Ishikawa (cell line): Measurements from ENCODE around the gene PCDH1.

Source experiments
- CEBPB ChIP-seq: IDR thresholded peaks from 2 replicates; pipeline ENCODE4 v1.6.1; 2012
- CREB1 ChIP-seq: IDR thresholded peaks from 2 replicates; pipeline ENCODE4 v1.6.1; 2012; ENCODE audit warnings: low read depth
- EGR1 ChIP-seq: IDR thresholded peaks from 2 replicates; pipeline ENCODE4 v1.6.1; 2012
- EP300 ChIP-seq: IDR thresholded peaks from 2 replicates; pipeline ENCODE4 v1.6.1; 2012; ENCODE audit warnings: borderline replicate concordance
- FOXM1 ChIP-seq: IDR thresholded peaks from 2 replicates; pipeline ENCODE4 v1.6.1; 2012; ENCODE audit warnings: low read depth, borderline replicate concordance
- MAX ChIP-seq: IDR thresholded peaks from 2 replicates; pipeline ENCODE4 v1.6.1; 2012
- NFIC ChIP-seq: IDR thresholded peaks from 2 replicates; pipeline ENCODE4 v1.6.1; 2012
- RAD21 ChIP-seq: IDR thresholded peaks from 2 replicates; pipeline ENCODE4 v1.6.1; 2012; ENCODE audit warnings: low read depth
- REST ChIP-seq: IDR thresholded peaks from 2 replicates; pipeline ENCODE4 v1.6.1; 2012; ENCODE audit warnings: low read depth, mild to moderate bottlenecking
- TAF1 ChIP-seq: IDR thresholded peaks from 2 replicates; pipeline ENCODE4 v1.6.1; 2012; ENCODE audit warnings: low read depth, mild to moderate bottlenecking
- TCF12 ChIP-seq: IDR thresholded peaks from 2 replicates; pipeline ENCODE4 v1.6.1; 2012; ENCODE audit warnings: low read depth
- TEAD4 ChIP-seq: IDR thresholded peaks from 2 replicates; pipeline ENCODE4 v1.6.1; 2012
- YY1 ChIP-seq: IDR thresholded peaks from 2 replicates; pipeline ENCODE4 v1.6.1; 2012; ENCODE audit warnings: low read depth
- ZBTB7A ChIP-seq: IDR thresholded peaks from 2 replicates; pipeline ENCODE4 v1.6.1; 2012; ENCODE audit warnings: low read depth
- TF ChIP-seq, protein P1 (sequence below): IDR thresholded peaks from 2 replicates; pipeline ENCODE4 v1.6.1; 2012

Gene PCDH1

GRCh38 chr5:141840280-141840812 lies 37.9 kb downstream of the PCDH1 start:
- TF ChIP-seq TEAD4 (no peak), MAX (no peak), FOXM1 (no peak), CREB1 (no peak), CEBPB (no peak), TAF1 (no peak), RAD21 (no peak), TCF12 (no peak), YY1 (no peak), REST (no peak), NFIC (no peak), ZBTB7A (no peak), EP300 (no peak), EGR1 (no peak)
- TF ChIP-seq, protein P1, sequence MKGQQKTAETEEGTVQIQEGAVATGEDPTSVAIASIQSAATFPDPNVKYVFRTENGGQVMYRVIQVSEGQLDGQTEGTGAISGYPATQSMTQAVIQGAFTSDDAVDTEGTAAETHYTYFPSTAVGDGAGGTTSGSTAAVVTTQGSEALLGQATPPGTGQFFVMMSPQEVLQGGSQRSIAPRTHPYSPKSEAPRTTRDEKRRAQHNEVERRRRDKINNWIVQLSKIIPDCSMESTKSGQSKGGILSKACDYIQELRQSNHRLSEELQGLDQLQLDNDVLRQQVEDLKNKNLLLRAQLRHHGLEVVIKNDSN: no peak

DNA sequence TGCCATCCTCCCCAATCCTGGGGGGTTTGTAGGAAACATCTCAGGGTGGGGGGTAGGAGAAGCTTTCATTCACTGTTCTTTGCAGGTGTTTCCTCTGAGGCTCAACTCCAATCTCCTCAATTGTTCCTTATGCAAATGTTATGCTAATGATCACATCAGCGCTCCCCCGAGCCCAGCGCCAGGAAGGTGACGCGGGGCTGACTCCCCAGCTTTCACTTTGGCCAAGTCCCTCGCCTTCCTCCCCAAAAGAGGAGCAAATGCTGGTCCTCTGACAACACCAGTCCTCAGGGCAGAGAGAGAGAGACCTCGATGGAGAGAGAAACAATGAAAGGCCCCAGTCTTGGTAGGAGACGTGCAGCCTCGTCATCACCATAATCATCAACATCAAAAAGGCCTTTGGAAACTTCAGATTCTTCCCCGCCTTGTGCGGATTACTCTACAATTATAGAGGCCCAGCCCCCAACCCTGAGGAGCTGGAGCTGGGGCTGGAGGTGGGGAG lies 39.1 kb downstream of the PCDH1 start:
- TF ChIP-seq EGR1 (no peak), TAF1 (no peak), RAD21 (no peak), CEBPB (no peak), FOXM1 (no peak), NFIC (no peak), REST (no peak), CREB1 (no peak), TCF12 (no peak), ZBTB7A (no peak), TEAD4 (no peak), YY1 (no peak), MAX (no peak), EP300 (no peak)
- TF ChIP-seq, protein P1: no peak

- TF ChIP-seq EP300 (no peak), TAF1 (no peak), FOXM1 (no peak), EGR1 (no peak), CREB1 (no peak), CEBPB (no peak), RAD21 (no peak), MAX (no peak), TCF12 (no peak), YY1 (no peak), ZBTB7A (no peak), NFIC (no peak), TEAD4 (no peak), REST (no peak)
- TF ChIP-seq, protein P1: no peak
These were observed 39.7 kb downstream of the PCDH1 start for GRCh38 chr5:141838326-141839014.
